Naive B cell (primary cell): Measurements from ENCODE around the gene MTF1. TPM values are rescaled to one million over a fixed set of nuclear protein-coding genes. Genes with fewer than 3 reads are reported as not detected.
"Not testable (repeated sequence)": the region's sequence is repeated elsewhere in the genome, so short reads cannot be mapped to it uniquely, and the experiment has no call there.

Experiments
- ATAC-seq, 2 donors: fragments of 150-1000 bp; cut with Tn5 transposase; 2 replicates each; pipeline ENCODE4 v1.10.0; 2021; ENCODE audit warnings: low read depth in 2 of 2, mild to moderate bottlenecking in 2 of 2, moderate library complexity in 2 of 2
- DNase-seq: peaks from one replicate; pipeline ENCODE4 v3.0.0; 2022
- H3K27ac Mint-ChIP-seq, 6 donors: one replicate each; pipeline ENCODE4 v1.8.0; 2020 to 2022; ENCODE audit warnings: mild to moderate bottlenecking in 6 of 6, mixed read lengths in 6 of 6, moderate library complexity in 5 of 6, inconsistent platforms in 2 of 6
- H3K27me3 Mint-ChIP-seq, 3 donors: one replicate each; pipeline ENCODE4 v1.8.0; 2021 to 2022; ENCODE audit warnings: mixed read lengths in 3 of 3, mild to moderate bottlenecking in 1 of 3
- H3K36me3 Mint-ChIP-seq, 2 donors: one replicate each; pipeline ENCODE4 v1.8.0; 2020 to 2022; ENCODE audit warnings: mixed read lengths in 2 of 2, inconsistent platforms in 1 of 2, mild to moderate bottlenecking in 1 of 2
- H3K4me1 Mint-ChIP-seq, 3 donors: one replicate each; pipeline ENCODE4 v1.8.0; 2020 to 2022; ENCODE audit warnings: mixed read lengths in 3 of 3, inconsistent platforms in 1 of 3, mild to moderate bottlenecking in 1 of 3, moderate library complexity in 1 of 3
- H3K4me3 Mint-ChIP-seq, 8 donors: one replicate each; pipeline ENCODE4 v1.8.0; 2020 to 2022; ENCODE audit warnings: mild to moderate bottlenecking in 8 of 8, mixed read lengths in 8 of 8, moderate library complexity in 8 of 8, inconsistent platforms in 2 of 8
- H3K9me3 Mint-ChIP-seq, 7 donors: one replicate each; pipeline ENCODE4 v1.8.0; 2020 to 2022; ENCODE audit warnings: mixed read lengths in 7 of 7, mild to moderate bottlenecking in 5 of 7, inconsistent platforms in 2 of 7, moderate library complexity in 1 of 7
- polyA plus RNA-seq, 6 donors: library from polyadenylated mRNA; unstranded; fragments of 300-500 nt; fragmentation: Illumina TruSeq; gene quantifications; one replicate each; pipeline ENCODE4 v1.2.3, GENCODE V29; 2021; ENCODE audit warnings: low read depth in 6 of 6

MTF1 gene
- 10 to 100 TPM in 5 of 6 donors, 1 to 10 TPM in 1; 8.7 to 29.9 (median 25.2) TPM for polyA plus RNA-seq

- Mint-ChIP-seq H3K36me3 (peaks cover 0 to 3% of the 10 kb centered on the region in 2 donors), H3K27ac (peak within 1 kb of the TSS; percentile 90 to 99 (median 98)), H3K4me3 (peak within 1 kb of the TSS; percentile 93 to 100 (median 98)), H3K27me3 (no peaks in the 10 kb centered on the region), H3K9me3 (no peaks in the 10 kb centered on the region), H3K4me1 (peaks cover 26 to 43% (median 29%) of the 10 kb centered on the region in 3 donors)
- peak; percentile 98 for DNase-seq
- peak; percentile 96 for ATAC-seq
Observed at GRCh38 chr1:37859507-37860345, at the start of gene MTF1. Gene MTF1, minus strand, starts transcription at chr1:37859592. Its CDS starts 1,934 bp downstream, at chr1:37857658.

- DNase-seq, H3K27ac Mint-ChIP-seq, H3K27me3 Mint-ChIP-seq, ATAC-seq, H3K4me3 Mint-ChIP-seq: not testable (repeated sequence)
- H3K4me1 Mint-ChIP-seq: peaks cover 0 to 12% (median 11%) of the 10 kb centered on the region in 3 donors
- peaks cover 2 to 20% (median 11%) of the 10 kb centered on the region in 7 donors for H3K9me3 Mint-ChIP-seq
- peaks cover 15 to 30% of the 10 kb centered on the region in 2 donors for H3K36me3 Mint-ChIP-seq
Observed at GRCh38 chr1:37908531-37908930, 49.1 kb upstream of the MTF1 start.

GRCh38 chr1:37907416-37908125 is 48.2 kb upstream of the MTF1 start:
- not testable (repeated sequence) for DNase-seq, ATAC-seq, H3K27me3 Mint-ChIP-seq, H3K4me3 Mint-ChIP-seq
- H3K27ac Mint-ChIP-seq: peak overlapping the region in 1 of 6 donors; percentile 55
- H3K36me3 Mint-ChIP-seq: peaks cover 15 to 30% of the 10 kb centered on the region in 2 donors
- peaks cover 2 to 20% (median 11%) of the 10 kb centered on the region in 7 donors for H3K9me3 Mint-ChIP-seq
- peaks cover 0 to 15% (median 11%) of the 10 kb centered on the region in 3 donors for H3K4me1 Mint-ChIP-seq

DNA sequence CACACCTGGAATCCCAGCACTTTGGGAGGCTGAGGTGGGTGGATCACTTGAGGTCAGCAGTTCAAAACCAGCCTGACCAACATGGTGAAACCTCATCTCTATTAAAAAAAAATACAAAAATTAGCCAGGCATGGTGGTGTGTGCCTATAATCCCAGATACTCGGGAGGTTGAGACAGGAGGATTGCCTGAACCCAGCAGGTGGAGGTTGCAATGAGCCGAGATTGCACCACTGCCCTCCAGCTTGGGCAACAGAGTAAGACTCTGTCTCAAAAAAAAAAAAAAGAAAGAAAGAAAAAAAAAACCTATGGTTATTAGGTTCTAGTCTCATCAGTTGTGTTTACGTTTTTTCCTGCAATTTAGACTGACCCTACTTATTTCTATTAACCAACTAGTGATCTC is 47.2 kb upstream of the MTF1 start:
- Mint-ChIP-seq H3K27ac (peak overlapping the region in 1 of 6 donors; percentile 33), H3K9me3 (peaks cover 2 to 20% (median 11%) of the 10 kb centered on the region in 7 donors), H3K36me3 (peaks cover 15 to 30% of the 10 kb centered on the region in 2 donors), H3K4me1 (peaks cover 9 to 25% (median 18%) of the 10 kb centered on the region in 3 donors)
- not testable (repeated sequence) for ATAC-seq, H3K4me3 Mint-ChIP-seq, DNase-seq, H3K27me3 Mint-ChIP-seq

DNA sequence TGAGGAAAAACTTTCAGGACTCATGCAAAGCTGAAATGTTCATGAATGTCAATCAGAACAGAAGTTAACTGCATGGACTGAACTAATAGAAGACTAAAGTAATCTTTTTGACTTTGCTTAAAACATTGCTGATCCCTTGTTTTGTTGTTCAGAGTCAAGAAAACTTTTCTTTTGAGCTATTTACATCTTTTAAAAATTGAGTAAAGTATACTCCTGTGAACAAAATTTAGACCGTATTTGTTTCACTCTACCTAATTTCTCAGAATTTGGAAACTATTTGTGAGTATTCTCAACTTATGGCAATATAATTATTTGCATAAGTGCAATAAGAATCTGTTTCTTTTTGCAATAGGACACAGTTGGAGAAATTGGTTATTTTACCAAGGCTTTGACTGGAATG is 46.3 kb upstream of the MTF1 start:
- H3K4me3 Mint-ChIP-seq: no peak overlapping the region
- H3K27ac Mint-ChIP-seq: no peak overlapping the region
- H3K27me3 Mint-ChIP-seq: no peaks in the 10 kb centered on the region
- no peak for DNase-seq
- H3K36me3 Mint-ChIP-seq: peaks cover 20 to 30% of the 10 kb centered on the region in 2 donors
- H3K9me3 Mint-ChIP-seq: peaks cover 2 to 20% (median 11%) of the 10 kb centered on the region in 7 donors
- H3K4me1 Mint-ChIP-seq: peaks cover 17 to 32% (median 27%) of the 10 kb centered on the region in 3 donors
- ATAC-seq: no peak

DNA sequence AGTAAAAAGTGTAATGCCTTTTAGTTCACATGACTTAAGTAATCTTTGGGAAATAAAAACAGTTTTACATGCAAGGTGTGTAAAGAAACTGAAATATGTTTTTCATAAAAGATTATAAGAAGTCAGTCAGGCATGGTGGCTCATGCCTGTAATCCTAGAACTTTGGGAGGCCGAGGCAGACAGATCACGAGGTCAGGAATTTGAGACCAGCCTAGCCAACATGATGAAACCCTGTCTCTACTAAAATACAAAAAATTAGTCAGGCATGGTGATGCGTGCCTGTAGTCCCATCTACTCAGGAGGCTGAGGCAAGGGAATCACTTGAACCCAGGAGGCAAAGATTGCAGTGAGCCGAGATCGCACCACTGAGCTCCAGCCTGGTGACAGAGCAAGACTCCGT is 44.5 kb upstream of the MTF1 start:
- H3K27ac Mint-ChIP-seq, DNase-seq, H3K4me3 Mint-ChIP-seq, ATAC-seq, H3K27me3 Mint-ChIP-seq: not testable (repeated sequence)
- H3K4me1 Mint-ChIP-seq: peaks cover 17 to 28% (median 20%) of the 10 kb centered on the region in 3 donors
- peaks cover 2 to 20% (median 11%) of the 10 kb centered on the region in 7 donors for H3K9me3 Mint-ChIP-seq
- H3K36me3 Mint-ChIP-seq: peaks cover 18 to 21% of the 10 kb centered on the region in 2 donors

GRCh38 chr1:37902983-37903382 is 43.6 kb upstream of the MTF1 start:
- Mint-ChIP-seq H3K36me3 (peaks cover 11 to 12% of the 10 kb centered on the region in 2 donors), H3K4me3 (peak overlapping the region in 1 of 8 donors; percentile 9), H3K4me1 (peaks cover 17 to 26% (median 17%) of the 10 kb centered on the region in 3 donors), H3K27ac (peak overlapping the region in 3 of 6 donors; percentile 62 to 96 (median 86)), H3K27me3 (no peaks in the 10 kb centered on the region), H3K9me3 (peaks cover 0 to 20% (median 7%) of the 10 kb centered on the region in 7 donors)
- no peak for DNase-seq
- no peak for ATAC-seq

- peaks cover 0 to 14% (median 2%) of the 10 kb centered on the region in 7 donors for H3K9me3 Mint-ChIP-seq
- H3K4me3 Mint-ChIP-seq: peak overlapping the region in 5 of 8 donors; percentile 1 to 69 (median 17)
- no peaks in the 10 kb centered on the region for H3K27me3 Mint-ChIP-seq
- H3K36me3 Mint-ChIP-seq: peaks cover under 1 to 6% of the 10 kb centered on the region in 2 donors
- H3K27ac Mint-ChIP-seq: peak overlapping the region; percentile 63 to 92 (median 82)
- DNase-seq (no peak), ATAC-seq (no peak)
- peaks cover 17 to 26% (median 17%) of the 10 kb centered on the region in 3 donors for H3K4me1 Mint-ChIP-seq
Observed at GRCh38 chr1:37901893-37902225, 42.5 kb upstream of the MTF1 start.

GRCh38 chr1:37901191-37901892 is 42.0 kb upstream of the MTF1 start:
- ATAC-seq: peak; percentile 81 to 86
- Mint-ChIP-seq H3K36me3 (peaks cover 0 to 4% of the 10 kb centered on the region in 2 donors), H3K4me3 (peak overlapping the region in 7 of 8 donors; percentile 1 to 69 (median 7)), H3K4me1 (peaks cover 17 to 26% (median 17%) of the 10 kb centered on the region in 3 donors), H3K27ac (peak overlapping the region; percentile 63 to 92 (median 82)), H3K9me3 (peaks cover 0 to 9% (median 0%) of the 10 kb centered on the region in 7 donors), H3K27me3 (no peaks in the 10 kb centered on the region)
- DNase-seq: peak; percentile 15

DNA sequence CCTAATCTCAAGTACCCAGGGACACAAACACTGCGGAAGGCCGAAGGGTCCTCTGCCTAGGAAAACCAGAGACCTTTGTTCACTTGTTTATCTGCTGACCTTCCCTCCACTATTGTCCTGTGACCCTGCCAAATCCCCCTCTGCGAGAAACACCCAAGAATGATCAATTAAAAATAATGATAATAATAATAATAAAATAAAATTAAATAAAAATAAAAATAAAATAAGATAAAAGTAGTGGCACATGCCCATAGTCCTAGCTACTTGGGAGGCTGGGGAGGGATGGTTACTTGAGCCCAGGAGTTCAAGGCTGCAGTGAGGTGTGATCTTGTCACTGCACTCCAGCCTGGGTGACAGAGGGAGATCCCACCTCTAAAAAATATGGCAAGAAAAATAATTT is 38.2 kb upstream of the MTF1 start:
- not testable (repeated sequence) for H3K4me3 Mint-ChIP-seq, DNase-seq, ATAC-seq, H3K27me3 Mint-ChIP-seq, H3K36me3 Mint-ChIP-seq, H3K9me3 Mint-ChIP-seq, H3K27ac Mint-ChIP-seq
- peaks cover 17 to 26% (median 17%) of the 10 kb centered on the region in 3 donors for H3K4me1 Mint-ChIP-seq

- ATAC-seq (no peak), DNase-seq (no peak)
- Mint-ChIP-seq H3K36me3 (peaks cover 0 to 4% of the 10 kb centered on the region in 2 donors), H3K4me3 (no peak overlapping the region), H3K27me3 (no peaks in the 10 kb centered on the region), H3K4me1 (peaks cover 0 to 5% (median 0%) of the 10 kb centered on the region in 3 donors), H3K9me3 (peaks cover 0 to 5% (median 0%) of the 10 kb centered on the region in 7 donors), H3K27ac (peak overlapping the region in 2 of 6 donors; percentile 1 to 72)
Observed at GRCh38 chr1:37893673-37894072, 34.3 kb upstream of the MTF1 start.

DNA sequence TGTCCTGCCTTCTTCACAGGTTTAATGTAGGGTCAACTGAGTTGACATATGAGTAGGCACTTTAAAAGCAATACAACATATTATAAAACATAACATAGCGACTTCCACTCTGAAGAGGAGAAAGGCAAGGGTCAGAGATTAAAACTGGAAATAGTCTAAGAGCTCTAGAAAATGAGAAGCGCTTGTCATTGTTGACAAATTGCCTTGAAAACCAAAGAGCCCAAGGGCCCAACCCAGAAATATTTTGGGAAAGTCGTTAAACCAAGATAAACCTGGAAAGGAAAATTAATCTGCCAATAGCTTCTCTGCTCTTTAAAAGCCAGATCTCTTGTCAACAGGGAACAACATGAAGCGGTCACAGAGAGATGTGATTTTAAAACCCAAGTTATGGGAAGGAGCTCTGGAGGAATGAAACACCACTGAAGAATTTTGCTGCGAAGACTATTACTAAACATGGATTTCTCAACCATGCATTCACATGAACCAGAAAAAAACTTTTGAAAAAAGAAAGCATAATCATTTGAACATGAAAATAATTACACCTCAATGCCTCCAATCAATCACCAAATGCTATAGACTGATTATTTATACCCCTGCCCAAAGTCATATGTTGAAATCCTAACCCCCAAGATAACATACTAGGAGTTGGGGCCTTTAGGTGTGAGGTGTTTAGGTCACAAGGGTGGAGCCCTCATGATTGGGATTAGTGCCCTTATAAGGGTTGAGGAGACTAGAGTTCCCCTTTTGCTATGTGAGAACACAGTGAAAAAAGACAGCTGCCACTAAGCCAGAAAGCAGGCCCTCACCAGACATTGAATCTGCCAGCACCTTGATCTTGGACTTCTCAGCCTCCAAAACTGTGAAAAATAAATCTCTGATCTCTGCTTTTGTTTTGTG is 33.0 kb upstream of the MTF1 start:
- ATAC-seq (no peak), DNase-seq (no peak)
- Mint-ChIP-seq H3K9me3 (peaks cover 0 to 5% (median 0%) of the 10 kb centered on the region in 7 donors), H3K27me3 (no peaks in the 10 kb centered on the region), H3K4me3 (no peak overlapping the region), H3K27ac (peak overlapping the region in 4 of 6 donors; percentile 10 to 66 (median 42)), H3K4me1 (peaks cover 0 to 5% (median 0%) of the 10 kb centered on the region in 3 donors), H3K36me3 (peaks cover 6 to 17% of the 10 kb centered on the region in 2 donors)
